RCC 7860 (cell line): Measurements from ENCODE around the gene CHI3L2.
"Not testable (repeated sequence)": the region's sequence is repeated elsewhere in the genome, so short reads cannot be mapped to it uniquely, and the experiment has no call there.

Experiments used
- DNase-seq: peaks from one replicate; pipeline ENCODE4 v3.0.0-alpha.2; 2015; ENCODE audit warnings: low spot score
- FAIRE-seq: peaks from 2 replicates; lab custom pipeline; 2012; peaks lifted over from hg19 to GRCh38; lab: Jason Lieb, UNC

CHI3L2 gene

GRCh38 chr1:111201275-111202090 lies 26.0 kb upstream of the CHI3L2 start:
- FAIRE-seq (no peak), DNase-seq (no peak)

DNA sequence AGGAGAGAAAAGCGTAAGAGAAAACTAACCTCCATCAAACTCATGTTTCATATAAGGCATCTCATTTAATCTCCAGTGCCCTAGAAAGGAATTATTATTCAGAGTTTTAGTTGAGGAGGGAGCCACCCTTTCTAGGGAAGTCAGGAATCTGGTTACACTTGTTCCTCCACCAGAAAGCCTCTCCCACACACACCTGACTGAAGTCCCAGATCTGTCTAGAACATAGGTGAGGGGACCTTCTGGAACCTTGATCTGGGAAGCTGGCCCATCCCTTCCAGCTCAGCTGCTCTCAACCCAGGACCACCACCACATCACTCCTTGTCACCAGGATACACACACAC lies 25.2 kb upstream of the CHI3L2 start:
- no peak for FAIRE-seq
- no peak for DNase-seq

DNA sequence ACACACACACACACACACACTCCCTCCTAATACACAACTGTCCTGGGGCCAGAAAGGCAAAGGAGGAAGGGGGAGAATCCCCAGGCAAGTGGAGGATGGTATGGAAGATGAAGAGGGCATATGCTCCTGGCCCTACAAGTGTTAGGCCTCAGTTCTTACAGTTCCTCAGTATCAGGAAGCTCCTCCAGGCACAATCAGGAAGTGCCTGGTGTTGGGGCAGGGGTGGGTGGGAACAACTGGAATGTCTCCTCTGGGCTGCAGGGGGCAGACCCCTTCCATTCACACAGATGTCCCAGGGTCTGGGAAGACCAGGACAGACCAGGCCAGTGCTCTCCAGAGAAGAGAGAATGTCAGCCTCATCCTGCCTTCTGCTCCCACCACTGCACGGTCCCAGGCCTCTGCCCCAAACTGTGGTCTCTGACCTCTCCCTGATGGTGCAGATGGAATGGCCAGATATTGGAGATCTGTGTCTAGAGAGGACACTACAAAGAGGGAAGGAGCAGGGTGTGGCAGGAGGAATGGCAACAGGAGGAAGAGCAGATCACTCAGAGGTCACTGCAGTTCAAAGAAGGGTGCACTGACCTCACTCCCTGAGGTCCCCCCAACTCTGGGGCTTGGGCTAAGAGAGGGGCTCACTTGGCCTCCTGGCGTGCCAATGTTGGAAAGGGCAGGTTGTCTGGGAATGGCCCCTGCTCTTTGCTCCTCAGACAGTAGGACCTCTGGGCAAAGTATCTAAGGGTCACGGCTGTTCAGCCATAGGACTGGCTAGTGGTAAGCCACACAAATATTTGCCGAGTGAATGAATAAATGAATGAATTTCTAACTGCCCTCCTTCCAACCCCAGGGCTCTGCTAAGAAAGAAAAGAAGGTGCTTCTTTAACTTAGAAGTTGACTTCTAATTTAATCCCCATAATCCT lies 24.5 kb upstream of the CHI3L2 start:
- FAIRE-seq = no peak

GRCh38 chr1:111203681-111204200 lies 23.8 kb upstream of the CHI3L2 start:
- DNase-seq = no peak
- FAIRE-seq = no peak

More for the DNA sequence above, 24.5 kb upstream of the CHI3L2 start:
- no peak for DNase-seq

- DNase-seq (no peak), FAIRE-seq (no peak)
Measured at GRCh38 chr1:111204201-111204982, 23.1 kb upstream of the CHI3L2 start.

GRCh38 chr1:111204983-111205713 lies 22.4 kb upstream of the CHI3L2 start:
- FAIRE-seq (no peak), DNase-seq (no peak)

GRCh38 chr1:111205714-111206050 lies 21.8 kb upstream of the CHI3L2 start:
- FAIRE-seq = no peak
- no peak for DNase-seq

- FAIRE-seq (no peak), DNase-seq (no peak)
Measured at GRCh38 chr1:111208921-111209320, 18.6 kb upstream of the CHI3L2 start.

GRCh38 chr1:111209622-111210021 lies 17.9 kb upstream of the CHI3L2 start:
- no peak for DNase-seq
- FAIRE-seq = no peak

DNA sequence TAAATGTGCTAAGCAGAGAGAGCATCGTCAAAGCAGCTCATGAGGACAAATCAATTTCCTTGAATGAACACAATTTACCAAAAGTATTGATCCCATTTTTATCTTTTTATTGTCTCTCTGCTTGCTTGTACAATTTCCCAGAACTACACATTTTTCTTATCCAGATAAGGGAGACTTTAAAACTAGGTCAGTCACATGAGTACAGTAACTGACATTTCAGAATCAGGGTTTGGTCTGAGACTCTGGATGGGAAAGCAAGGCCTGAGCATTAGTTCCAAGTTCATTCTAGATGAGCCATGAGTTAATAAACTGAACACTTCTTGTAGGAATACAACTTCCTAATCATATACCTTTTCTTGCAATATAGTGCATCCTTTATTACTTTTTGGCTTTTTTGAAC lies 15.6 kb upstream of the CHI3L2 start:
- FAIRE-seq (no peak), DNase-seq (no peak)

DNA sequence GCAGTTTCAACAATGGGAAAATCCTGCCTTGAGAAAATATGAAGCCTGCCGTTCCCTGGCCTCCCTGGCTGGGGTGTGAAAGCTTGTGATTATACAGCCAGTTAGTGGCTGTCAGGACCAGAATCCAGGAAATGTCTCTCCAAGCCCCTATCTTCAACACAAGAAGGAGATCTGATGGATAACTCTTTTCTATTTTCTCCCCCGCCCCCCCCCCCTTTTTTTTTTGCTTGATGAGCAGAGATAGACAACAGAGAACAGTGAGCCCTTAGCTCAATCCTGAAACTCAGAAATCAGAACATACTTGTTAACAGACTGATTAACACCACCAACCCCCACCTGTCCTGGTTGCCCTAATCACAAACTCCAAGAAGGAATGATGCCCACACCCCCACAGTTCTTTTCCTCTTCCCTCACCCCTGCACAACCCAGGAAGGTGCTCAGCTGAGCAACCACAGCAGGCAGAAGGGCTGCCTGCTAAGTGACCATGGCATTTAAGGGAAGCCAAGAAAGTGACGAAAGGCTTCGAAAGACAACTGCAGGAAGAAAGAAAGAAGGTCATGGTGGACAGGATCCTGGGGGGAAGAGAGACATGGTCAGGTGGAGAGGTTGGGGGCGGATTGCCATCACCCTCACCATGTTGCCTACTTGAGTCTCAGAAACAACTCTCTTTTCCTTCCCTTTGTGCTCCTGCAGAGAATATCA lies 14.7 kb upstream of the CHI3L2 start:
- no peak for DNase-seq
- no peak for FAIRE-seq

GRCh38 chr1:111213412-111213811 lies 14.1 kb upstream of the CHI3L2 start:
- no peak for DNase-seq
- FAIRE-seq = no peak

GRCh38 chr1:111214074-111214801 lies 13.3 kb upstream of the CHI3L2 start:
- DNase-seq (no peak), FAIRE-seq (no peak)

- FAIRE-seq (no peak), DNase-seq (no peak)
Measured at GRCh38 chr1:111214884-111215283, 12.6 kb upstream of the CHI3L2 start.

DNA sequence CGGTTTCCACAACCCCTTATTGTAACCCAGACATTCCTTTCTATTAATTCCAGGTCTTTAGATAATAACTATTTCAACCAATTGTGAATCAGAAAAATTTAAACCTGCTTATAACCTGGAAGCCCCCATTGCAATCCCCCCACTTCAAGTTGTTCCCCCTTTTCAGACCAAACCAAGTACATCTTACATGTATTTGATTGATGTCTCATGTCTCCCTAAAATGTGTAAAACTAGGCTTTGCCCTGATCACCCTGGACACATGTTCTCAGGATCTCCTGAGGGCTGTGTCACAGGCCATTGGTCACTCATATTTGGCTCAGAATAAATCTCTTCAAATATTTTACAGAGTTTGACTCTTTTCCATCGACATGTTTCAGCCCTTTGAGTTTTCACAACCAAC lies 12.2 kb upstream of the CHI3L2 start:
- not testable (repeated sequence) for DNase-seq, FAIRE-seq

DNA sequence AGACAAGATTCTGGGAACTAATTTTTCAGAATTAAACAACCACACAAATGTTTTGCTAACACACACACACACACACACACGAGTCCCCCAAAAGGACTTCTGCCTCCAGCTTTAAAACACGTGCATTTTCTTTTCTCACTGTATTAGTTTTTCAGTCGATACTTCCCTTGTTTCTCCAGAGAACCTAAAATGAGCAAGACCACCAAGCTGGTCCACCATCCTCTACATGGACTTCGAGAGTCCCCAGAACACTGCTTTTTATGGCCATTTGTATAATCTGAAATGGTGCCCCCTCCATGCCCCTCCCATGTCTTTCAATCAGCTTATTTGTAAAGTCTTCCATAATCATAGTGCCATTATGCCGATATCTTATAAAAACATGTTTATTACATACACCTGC lies 10.8 kb upstream of the CHI3L2 start:
- FAIRE-seq = no peak
- no peak for DNase-seq

DNA sequence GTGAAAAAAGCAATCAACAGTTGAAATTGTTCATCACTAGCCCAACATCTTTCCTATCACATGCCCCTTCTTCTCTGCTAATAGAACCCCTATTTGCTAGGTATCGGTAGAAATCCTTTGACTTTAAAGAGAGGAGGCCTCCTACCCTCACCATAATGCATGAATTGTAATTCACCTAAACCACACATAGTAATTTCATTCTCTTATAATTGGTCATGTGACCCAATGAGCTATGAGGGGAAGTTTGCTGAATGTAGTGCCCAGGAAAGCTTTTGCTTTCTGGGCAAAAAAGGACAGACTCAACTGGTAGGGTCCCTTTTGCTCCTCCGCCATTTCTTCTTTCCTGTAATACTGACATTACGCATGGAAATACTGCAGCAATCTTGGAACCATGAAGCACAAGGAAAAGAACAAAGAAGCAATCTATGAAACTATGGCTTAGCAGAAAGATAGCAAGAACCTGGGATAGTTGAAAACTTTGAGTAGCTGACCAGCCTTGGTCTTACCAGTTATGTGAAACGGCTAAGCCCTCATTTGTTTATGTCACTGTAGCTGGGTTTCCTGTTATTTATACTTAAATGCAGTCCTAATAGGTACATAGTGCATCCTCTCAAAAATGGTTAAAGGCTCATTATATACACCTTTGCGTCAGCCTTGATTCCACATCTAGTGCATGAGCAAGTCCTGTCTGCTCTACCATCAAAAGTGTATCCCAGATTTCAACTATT lies 10.2 kb upstream of the CHI3L2 start:
- FAIRE-seq (no peak), DNase-seq (no peak)

GRCh38 chr1:111218701-111219556 lies 8.6 kb upstream of the CHI3L2 start:
- FAIRE-seq (no peak), DNase-seq (no peak)
